GM21529 (cell line): ENCODE data around the gene MORF4L1.
"Not testable (repeated sequence)": the region's sequence is repeated elsewhere in the genome, so short reads cannot be mapped to it uniquely, and the experiment has no call there.

ENCODE experiments used
- ATAC-seq: cut with Tn5 transposase; IDR thresholded peaks from one replicate; pipeline ENCODE4 v1.9.1; 2021; ENCODE audit not compliant: unreplicated experiment

Gene MORF4L1

DNA sequence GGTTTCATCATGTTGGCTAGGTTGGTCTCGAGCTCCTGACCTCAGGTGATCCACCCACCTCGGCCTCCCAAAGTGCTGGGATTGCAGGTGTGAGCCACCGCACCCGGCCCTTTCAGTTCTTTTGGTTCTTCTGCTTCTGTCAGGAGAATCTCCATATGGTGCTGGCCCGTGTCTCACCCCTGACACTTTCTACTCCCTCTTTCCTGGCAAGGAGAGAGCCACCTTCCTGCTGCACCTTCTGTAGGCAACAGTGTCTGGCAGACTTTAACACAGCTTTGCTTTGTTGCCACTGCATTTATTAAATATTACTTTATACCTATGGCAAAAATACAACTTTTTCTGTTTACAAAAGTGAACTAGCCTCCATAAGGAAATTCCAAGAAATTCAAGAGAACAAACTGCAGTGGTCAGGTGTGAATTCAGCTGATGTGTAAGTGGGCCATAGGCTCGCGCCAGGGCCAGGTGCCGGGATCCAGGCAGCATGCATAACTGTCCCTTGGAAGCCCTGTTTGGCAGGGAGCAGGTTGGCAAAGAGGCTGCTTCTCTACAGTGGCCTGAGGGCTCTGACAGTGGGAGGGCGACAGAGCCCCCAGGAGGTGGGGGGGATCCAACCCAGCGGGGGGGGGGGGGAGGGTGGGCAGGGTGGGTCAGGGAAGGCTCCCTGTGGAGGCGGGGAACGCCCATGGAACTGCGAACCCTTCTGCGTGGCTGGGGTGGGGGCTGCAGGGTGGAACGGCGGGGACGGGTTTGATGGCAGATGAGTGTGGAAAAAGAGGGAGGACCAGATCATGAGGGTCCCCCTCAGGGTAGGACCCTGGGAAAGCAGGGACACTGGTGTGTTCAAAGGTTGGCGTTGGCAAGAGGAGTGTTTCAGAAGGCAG, 51.0 kb downstream of the MORF4L1 start:
- no peak for ATAC-seq

DNA sequence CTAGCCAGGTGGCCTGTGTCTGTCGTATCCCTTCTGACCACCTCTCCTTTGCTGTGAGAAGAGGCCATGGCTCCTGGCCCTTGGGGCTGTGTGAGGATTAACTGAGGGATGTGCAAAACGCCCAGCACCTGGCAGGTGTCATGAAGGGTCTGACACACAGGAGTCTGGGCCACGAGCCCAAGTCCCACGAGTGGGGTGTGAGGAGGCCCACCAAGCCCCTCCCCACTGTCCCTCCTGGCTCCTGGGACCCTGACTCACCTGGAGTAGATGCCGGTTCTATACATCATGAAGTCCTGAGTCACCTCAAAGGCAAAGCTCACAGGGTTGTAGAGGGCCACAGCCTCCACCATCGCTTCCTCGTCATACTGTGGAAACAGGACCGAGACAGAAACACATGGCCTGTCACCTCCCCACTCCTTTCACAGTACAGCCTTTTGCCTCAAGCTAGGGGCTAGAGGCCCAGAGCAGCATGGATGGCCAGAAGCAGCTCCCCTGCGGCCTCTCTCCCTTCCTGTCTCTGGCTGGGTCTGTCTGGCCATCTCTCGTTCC, 52.5 kb downstream of the MORF4L1 start:
- ATAC-seq = no peak

DNA sequence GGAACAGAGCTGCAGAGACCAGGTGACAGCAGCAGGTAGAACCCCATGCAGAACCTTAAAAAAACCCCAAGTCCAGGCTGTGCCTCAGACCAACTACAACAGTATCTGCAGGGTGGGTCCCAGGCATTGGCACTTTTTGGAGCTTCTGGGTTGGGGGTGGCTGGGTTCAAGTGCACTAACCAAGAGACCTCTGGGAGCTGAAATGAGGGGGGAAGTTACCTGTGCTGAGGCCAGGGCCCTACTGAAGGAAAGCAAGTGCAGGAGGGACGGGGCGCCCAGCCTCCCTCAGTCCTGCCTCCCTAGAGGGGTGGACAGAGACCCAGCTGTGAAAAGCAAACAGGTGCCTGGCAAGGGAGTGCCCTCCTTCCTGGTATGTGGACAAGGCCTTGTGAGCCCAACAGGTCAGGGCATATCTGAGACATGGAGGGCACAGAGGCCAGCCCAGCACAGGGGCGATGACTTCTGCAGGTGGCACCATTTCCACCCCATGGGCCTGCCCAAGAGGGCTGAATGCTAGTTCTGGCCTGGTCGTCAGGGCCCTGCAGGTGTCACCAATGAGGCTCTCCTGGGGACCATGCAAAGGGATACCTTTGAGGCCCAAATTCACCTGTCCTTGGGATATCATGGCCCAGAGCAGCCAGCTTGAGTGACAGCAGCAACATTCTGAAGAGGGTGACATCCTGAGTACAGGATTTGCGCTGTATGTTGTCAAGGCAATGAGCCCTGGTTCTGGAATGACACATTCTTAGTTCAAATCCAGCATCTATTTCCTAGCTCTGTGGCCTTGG, 53.5 kb downstream of the MORF4L1 start:
- no peak for ATAC-seq

DNA sequence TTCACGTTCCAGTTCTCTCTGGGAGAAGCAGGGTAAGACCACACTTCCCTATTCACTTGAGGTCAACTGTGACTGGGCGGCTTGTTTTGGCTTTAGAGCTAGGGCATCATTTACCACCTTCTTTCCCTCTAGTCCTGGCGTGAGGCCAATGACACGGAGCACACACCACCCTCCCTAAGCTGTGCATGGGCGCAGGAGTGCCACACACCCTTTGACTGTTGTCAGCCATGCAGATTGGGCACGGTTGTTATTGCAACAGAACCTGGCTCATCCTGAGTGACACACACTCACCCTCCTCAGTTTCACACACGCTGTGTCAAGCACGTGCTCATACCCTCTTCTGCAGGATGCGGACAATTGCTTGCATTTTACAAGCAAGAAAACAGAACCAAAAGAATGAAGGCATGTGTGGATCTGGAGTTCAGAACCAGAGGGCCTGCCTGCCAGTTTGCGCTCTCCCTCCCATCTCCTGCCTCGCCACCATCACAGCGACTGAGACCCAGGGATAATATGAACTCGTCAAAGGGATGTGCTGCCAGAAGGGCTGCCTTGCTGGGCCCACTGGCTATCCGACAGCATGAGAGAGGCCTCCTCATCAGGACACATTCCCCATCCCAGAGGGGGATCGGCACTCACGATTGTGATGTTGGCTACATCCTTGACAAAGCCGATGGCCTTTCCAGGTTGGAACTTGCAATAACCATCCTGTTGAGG, 54.5 kb downstream of the MORF4L1 start:
- no peak for ATAC-seq

DNA sequence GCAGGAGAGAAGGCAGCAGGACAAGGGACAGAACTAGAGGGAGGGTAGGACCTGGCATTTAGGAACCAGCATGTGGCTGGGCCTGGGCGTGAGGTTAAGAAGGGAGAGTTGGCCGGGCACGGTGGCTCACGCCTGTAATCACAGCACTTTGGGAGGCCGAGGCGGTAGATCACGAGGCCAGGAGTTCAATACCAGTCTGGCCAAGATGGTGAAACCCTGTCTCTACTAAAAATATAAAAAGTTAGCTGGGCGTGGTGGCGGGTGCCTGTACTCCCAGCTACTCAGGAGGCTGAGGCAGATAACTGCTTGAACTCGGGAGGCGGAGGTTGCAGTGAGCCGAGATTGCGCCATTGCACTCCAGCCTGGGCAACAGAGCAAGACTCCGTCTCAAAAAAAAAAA, 55.5 kb downstream of the MORF4L1 start:
- not testable (repeated sequence) for ATAC-seq

DNA sequence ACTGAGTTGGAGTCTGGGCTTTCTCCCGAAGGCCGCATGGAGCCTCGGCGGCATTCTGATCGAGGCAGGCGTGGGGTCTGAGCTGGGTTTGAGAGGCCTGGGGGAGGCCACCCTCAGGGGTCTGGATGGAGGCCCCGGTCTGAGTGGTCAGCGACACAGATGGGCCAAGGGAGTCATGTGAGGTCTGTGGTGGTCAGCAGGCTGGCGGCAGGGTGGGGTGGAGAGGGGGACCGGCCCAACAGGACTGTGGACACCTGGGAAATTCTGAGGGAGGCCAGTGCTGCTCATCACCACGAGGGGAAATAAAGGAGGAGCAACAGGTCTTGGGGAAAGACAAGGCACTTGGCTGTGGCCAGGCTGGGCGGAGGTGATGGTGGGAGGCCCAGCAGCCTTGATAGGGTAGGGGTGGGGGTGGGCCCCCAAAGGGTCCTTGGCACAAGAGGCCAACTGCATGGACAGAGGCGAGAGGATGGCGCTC, 56.0 kb downstream of the MORF4L1 start:
- ATAC-seq = no peak

DNA sequence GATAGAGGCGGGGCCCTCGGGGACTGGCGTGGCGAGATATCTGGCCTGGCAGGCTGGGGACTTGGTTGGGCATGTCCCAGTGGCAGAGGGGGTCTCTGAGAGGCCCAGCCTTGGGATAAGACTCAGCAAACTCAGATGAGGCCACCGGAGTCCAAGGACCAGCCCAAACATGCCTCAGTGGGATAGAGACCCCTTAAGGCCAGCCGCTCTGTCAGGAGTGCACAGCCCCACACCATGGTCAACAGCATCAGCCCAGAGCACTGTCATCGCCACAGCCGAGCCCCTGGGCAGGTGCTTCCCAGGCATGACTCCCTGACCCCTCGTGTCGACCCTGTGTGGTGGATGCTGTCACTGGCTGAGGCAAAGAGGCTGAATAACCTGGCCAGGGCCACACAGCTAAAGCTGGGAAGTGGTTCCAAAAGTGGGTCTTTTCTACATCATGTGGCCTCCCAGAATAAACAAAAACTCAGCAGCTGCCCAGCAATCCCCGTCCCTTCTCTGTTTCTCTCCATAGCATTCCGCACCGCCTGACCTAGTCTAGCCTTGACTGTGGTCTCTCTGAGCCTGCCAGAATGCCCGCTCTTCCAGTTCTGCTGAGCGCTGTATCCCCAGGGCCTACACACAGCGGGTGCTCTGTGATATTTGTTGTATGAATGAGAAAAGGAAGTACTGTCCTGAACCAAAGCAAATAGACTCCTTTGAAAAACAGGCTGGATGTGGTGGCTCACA, 57.0 kb downstream of the MORF4L1 start:
- ATAC-seq = no peak

DNA sequence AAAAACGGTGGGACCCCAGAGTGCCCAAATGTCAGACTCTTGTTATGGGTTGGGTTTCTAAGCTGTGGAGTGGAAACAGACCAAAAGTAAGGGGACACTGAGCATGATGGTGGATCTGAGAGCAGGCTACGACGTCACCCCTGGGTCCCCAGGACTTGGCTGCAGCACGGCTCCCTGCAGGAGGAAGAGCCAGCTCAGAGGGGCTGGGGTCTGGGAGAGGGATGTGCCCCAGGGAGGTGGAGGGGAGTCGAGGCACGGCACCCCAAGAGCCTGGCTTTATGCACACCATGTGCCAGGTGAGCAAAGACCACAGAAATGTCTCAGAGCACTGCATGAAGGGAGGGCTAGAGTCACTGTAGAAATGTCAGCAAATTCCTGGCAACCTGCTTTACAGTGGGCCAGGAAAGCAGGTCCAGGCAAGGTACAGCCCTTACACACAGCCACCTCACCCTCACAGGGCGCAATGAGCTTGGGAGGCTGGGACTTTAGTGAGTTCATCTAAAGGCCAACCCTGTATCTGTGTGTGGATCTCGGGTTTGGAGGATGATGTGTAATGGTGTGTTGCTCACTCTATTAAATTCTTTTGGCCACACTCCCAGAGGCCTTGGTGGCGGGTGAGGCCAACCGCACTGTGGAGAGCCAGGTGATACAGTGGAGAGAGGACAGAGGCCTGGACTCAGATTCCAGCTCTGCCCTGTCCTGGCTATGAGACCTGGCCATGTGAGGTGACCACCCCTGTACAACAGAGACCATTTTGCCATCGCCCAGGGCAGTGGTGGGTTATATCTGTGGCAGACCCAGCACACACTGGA, 58.1 kb downstream of the MORF4L1 start:
- ATAC-seq = no peak

DNA sequence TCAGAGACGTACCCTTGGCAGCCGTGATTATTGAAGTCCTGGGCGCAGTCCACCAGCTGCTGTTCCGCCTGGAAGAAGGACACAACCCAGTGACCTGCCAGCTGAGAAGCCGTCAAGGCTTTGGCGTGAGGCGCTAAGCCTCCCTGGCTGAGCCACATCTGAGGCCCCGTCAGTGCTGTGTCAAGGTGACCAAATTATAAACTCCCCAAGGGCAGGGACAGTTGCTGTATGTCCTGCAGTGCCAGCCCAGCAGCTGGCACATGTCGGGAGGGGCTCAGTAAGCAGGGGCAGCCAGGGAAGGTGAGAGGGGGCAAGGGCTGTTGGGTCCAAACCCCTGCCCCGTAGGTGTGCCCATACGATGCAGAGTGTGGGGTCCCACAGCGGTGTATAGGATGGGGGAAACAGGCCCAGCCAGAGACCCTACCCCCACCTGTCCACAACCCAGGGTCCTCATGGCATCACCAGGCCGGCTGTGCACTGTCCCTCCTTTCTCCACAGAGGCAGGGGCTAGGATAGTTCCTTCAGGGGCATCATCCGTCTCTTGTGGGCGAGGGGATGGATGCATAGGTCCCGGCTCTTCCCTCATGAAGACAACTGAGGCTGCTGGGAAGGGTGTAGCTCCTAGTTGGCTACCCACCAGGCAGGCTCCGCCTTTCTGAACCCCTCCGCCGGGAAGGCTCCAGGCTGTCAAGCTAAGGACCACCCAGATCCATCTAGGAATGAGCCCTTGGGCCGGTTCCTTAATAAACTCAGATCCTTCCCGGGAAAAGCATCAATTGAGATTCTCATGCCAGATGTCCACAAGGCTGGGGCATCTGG, 59.0 kb downstream of the MORF4L1 start:
- no peak for ATAC-seq

DNA sequence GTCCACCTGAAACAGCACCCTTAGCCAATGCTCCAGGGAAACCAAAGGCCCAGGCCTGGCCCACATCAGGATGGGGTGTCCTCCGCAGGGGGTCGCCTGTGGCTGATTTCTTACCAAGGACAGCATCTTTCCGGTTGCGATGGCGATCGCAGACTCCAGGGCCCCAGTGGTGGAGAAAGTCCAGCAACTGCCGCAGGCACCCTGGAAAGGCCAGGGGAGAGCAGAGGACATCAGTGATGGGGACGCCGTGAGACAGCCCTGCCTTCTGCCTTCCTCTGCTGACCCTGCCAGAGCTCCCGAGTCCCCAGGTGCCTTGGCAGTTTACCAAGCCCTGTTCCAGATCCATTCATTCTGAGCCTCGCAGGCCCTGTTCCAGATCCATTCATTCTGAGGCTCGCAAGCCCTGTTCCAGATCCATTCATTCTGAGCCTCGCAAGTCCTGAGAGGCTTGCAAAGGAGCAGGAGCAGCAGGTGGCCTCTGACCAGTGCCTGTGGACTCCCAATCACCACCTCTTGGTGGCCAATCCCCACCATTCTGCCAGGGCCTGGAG, 59.6 kb downstream of the MORF4L1 start:
- no peak for ATAC-seq

DNA sequence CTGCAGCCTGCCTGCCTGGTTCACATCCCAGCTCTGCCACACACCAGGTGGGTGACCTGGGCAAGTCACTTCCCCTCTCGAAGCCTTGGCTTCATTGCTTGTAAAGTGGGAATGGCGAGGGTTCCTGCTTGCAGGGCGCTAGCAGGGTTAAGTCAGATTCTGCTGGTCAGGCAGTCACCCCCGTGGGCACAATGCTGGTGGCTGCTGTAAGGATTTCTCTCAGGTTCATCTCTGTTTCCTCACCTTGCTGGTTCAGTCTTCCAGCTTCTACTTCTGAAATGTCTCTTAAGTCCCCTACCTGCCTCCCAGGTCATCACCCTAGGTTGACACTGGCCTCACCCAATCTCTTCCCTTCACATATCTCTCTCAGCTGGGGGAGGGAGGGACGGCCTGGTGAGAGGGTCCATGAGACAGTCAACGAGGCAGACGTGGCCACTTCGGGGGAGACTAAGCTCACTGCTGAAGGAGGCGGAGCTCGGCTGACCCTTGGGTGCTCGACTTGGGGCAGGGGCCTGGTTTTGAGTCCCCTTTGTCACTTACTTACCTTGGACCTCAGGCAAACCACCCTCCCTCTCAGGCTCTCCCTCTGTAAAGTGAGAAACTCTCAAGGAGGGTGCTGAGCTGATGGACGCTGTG, 60.6 kb downstream of the MORF4L1 start:
- no peak for ATAC-seq

DNA sequence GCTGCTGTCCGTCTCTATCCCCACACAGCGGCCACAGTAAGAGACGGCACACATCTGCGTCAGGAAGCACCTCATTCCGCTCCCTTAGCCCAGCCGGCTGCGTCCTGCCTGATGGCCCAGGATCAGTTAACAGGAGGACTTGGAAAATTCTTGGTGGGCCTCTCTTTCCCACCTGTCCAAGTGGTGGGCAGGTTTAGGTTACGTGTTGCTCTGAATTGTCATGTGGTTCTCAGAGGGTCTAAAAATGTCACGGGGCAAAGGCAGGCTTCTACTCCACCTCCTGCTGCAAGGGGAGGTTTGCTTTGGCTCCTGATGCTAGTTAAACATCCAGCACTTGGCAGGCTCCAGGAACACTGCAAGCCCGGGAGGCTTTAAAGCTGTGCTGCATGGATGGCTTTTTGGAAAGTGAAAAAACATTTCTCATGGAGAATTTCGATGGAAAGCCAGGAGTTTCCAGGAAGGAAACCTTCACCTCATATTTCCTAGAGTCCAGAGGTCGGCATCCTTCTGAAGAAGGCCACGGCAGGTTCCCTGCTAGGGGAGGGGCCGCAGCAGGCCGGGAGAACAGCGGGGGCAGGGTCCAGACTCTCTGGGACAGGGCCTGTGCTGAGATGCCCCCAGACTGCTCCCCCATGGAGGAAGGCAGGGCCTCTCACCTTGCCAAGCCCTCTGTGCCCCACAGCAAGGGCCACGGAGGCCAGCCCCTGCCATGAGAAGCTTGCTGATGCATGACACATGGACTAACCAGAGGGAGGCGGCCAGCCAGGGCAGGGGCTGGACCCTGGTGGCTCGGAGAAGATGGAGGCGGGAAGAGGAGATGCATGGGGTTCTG, 61.3 kb downstream of the MORF4L1 start:
- no peak for ATAC-seq

DNA sequence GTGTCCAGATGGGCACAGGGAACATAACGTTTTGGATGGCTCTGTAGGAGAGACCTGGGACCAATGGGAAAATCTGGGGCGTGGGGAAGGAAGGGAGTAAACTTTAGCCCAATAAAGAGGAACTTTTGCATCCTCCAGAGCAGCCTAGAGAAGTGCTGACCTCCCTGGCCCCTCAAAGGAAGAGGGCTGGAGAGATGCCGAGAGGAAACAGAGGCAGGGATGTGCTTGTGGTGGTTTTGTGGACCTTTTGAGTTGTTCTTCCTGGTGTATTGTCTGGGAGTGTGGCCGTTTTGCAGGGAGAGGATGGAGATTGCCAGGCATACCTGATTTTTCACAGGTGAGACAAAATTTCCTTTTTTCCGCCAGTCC, 61.9 kb downstream of the MORF4L1 start:
- no peak for ATAC-seq

DNA sequence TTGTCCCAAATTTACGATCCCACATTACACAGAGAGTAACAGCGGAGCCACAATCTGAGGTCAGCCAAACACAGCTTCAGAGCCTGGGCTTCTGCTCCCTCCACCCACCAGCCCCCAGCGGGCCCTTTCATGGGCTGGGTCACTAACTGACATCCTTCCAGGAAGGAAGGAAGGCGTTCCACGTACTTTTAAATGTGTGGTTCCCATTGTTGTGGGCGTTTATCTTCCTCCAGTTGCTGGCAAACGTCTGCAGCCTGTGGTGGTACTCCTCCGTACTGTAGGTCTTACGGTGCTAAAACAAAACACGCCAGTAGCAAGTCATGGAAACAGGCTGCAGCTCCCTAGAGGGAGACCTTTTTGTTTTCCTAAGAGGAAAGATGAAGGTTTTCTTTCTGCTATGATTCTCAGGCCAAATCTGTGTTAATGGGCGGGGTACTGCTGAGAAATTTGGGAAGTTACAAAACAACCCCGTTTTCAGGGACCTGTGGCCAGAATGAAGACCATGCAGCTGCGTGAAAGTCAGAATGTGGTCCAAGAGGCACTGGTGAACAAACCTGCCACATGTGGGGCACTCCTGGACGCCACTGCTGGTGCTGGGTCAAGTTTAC, 64.5 kb downstream of the MORF4L1 start:
- ATAC-seq = no peak

DNA sequence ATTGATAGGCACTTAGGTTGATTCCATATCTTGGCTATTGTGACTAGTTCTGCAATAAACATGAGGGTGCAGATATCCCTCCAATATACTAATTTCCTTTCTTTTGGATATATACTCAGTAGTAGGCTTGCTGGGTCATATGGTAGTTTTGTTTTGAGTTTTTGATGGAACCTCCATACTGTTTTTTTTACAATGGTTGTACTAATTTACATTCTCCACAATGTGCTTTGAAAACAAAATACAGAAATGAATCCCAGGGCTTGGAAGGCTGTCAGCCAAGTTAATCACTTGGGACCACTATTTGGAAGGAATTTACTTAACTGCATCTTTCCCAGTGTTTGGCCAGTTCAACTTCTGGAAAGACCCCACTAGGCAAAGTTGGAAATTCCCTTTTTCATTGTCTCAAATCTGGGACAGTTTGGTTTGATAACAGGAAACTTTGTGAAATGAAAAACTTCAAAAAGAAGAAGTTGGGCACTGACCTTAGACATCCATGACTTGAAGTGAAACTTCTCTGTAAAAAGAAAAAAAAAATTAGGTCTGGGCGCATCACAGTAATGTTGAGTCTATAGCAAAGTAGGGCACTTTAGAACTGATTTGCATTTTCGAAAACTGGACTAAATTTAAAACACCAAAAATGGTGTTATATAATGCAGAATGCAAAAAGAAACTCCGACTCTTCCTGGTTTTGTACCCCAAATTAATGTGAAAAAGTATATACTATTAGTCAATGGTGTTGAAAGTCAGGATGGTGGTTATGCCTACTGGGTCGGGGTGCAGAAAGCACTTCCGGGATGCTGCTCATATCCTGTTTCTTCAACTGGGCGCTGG, 66.2 kb downstream of the MORF4L1 start:
- peak; percentile 66 for ATAC-seq

DNA sequence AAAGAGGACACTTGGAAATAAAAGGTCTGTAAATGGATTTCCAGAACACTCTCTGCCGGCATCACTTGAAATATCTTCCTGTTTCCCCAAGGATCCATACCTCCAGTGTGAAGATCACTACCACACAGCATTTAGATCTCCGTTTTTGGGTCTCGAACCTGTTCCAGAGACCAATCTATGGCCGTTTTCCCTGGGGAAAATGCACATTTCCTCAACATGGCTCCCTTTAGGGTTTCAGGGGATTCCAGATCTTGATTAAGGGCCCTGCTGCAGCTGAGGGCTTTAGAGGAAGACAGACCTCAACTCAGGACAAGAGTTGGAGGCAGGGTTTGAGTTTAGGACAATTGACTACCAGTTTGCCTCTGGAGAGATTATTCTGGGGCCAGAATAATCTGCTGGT, 70.1 kb downstream of the MORF4L1 start:
- no peak for ATAC-seq
